NT2/D1 (cell line): ENCODE results near the gene ELOVL6.

Experiments used
- DNase-seq: peaks from one replicate; pipeline ENCODE4 v3.0.0-alpha.2; 2011; ENCODE audit warnings: low read depth, low spot score
- H3K27me3 ChIP-seq: 2 replicates; pipeline ENCODE4 v1.6.0; 2011; ENCODE audit warnings: mild to moderate bottlenecking; ENCODE audit not compliant: insufficient read length, insufficient read depth
- H3K36me3 ChIP-seq: 2 replicates; pipeline ENCODE4 v1.6.1; 2011; ENCODE audit warnings: mild to moderate bottlenecking, low read length, mixed read lengths; ENCODE audit not compliant: insufficient read depth, insufficient read length
- H3K4me1 ChIP-seq: 2 replicates; pipeline ENCODE4 v1.5.1; 2011; ENCODE audit not compliant: insufficient read depth, insufficient read length
- H3K4me3 ChIP-seq: 2 replicates; pipeline ENCODE4 v1.5.1; 2011; ENCODE audit warnings: low read depth; ENCODE audit not compliant: insufficient read length
- H3K9ac ChIP-seq: 2 replicates; pipeline ENCODE4 v1.6.0; 2011; ENCODE audit warnings: low read depth; ENCODE audit not compliant: insufficient read length
- H3K9me3 ChIP-seq: 2 replicates; pipeline ENCODE4 v1.5.1; 2011; ENCODE audit warnings: mild to moderate bottlenecking, low read length; ENCODE audit not compliant: insufficient read depth
- SUZ12 ChIP-seq: IDR thresholded peaks from 2 replicates; pipeline ENCODE4 v1.6.1; 2011; ENCODE audit not compliant: insufficient read length, insufficient read depth; ENCODE audit errors: extremely low read depth
- YY1 ChIP-seq: IDR thresholded peaks from 2 replicates; pipeline ENCODE4 v1.6.1; 2011; ENCODE audit not compliant: insufficient read length, insufficient read depth
- ZNF274 ChIP-seq: IDR thresholded peaks from 2 replicates; pipeline ENCODE4 v1.6.1; 2011; ENCODE audit warnings: mild to moderate bottlenecking, low read depth, low read length

Gene ELOVL6

DNA sequence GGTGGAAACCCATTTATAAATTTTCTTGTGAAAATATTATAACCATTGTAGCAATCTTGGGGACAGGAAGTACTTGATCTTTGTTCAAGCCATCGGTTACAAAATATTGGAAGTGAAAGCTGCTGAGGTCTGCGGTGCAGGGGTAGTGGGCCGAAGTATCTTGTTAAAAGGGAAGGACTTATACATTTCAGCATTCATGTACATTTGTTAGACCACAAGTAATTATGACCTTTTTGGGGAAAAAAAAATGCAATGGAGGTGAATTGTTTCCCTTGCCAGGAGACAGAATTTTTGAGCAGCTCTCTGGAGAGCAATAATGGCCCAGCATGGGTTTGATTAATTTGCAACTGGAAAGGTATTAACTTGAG, 164.4 kb downstream of the ELOVL6 start:
- DNase-seq, result no peak
- TF ChIP-seq ZNF274, result no peak
- TF ChIP-seq SUZ12, result no peak
- no peak for TF ChIP-seq YY1
- H3K4me3 ChIP-seq, result no peak overlapping the region
- no peaks in the 10 kb centered on the region; the same call in 1 of the 2 replicates for H3K9me3 ChIP-seq
- no peaks in the 10 kb centered on the region for H3K36me3 ChIP-seq
- no peaks in the 10 kb centered on the region for H3K27me3 ChIP-seq
- H3K9ac ChIP-seq, result no peak overlapping the region
- H3K4me1 ChIP-seq, result no peaks in the 10 kb centered on the region

DNA sequence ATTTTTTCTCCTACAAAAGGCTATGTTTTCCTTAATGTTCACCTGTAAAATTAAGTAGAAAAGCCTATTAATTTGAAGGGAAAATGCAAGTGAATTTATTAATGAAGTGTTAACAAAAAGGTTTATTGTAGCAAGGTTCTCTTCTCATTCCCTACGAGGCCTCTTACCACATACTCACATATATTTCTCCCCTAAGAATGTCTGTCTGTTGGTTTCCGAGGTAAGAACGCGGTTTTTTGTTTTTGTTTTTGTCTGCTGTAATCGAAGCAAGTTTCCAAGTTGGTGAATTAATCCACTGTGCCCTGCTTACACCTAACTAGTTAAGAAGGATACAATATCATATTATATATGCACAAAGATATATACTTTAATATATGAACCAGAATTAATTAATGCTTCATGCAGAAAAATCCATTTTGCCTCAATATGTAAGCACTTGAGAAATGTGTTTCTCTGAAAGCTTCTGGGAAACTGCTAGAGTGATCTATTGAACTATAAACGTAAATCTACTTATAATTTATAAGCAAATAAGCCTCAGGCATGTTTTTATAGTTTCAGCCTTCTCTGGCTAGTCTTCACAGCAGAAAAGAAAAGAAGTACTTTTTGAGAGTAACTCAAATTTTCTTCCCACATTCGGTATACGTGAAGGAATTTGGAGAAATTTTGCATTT, 164.9 kb downstream of the ELOVL6 start:
- TF ChIP-seq SUZ12, result no peak
- no peak for TF ChIP-seq YY1
- no peak for TF ChIP-seq ZNF274

DNA sequence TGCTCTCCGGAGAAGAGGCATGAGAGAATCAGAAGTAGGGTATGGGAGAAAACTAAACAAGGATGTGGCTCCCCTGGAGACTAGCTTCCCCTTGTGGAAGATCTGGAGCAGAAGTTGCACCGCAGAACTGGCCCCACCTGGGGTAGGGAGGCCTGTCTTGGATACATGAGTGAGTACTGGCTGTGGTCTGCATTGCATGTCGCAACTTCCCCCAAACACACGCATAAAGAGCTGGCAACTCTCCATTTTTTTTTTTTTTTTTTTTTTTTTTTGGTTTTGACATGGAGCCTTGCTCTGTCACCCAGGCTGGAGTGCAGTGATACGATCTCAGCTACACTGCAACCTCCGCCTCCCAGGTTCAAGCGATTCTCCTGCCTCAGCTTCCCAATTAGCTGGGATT, 165.8 kb downstream of the ELOVL6 start:
- Histone ChIP-seq H3K4me1 (no peaks in the 10 kb centered on the region), H3K4me3 (no peak overlapping the region), H3K9ac (no peak overlapping the region), H3K9me3 (no peaks in the 10 kb centered on the region; the same call in 1 of the 2 replicates), H3K36me3 (no peaks in the 10 kb centered on the region), H3K27me3 (no peaks in the 10 kb centered on the region)
- TF ChIP-seq YY1, result no peak
- no peak for TF ChIP-seq SUZ12
- no peak for TF ChIP-seq ZNF274
- DNase-seq, result no peak

More for the DNA sequence above, 164.9 kb downstream of the ELOVL6 start:
- Histone ChIP-seq H3K36me3 (no peaks in the 10 kb centered on the region), H3K27me3 (no peaks in the 10 kb centered on the region), H3K4me3 (no peak overlapping the region), H3K9me3 (no peaks in the 10 kb centered on the region; the same call in 1 of the 2 replicates), H3K9ac (no peak overlapping the region), H3K4me1 (no peaks in the 10 kb centered on the region)
- DNase-seq, result no peak

DNA sequence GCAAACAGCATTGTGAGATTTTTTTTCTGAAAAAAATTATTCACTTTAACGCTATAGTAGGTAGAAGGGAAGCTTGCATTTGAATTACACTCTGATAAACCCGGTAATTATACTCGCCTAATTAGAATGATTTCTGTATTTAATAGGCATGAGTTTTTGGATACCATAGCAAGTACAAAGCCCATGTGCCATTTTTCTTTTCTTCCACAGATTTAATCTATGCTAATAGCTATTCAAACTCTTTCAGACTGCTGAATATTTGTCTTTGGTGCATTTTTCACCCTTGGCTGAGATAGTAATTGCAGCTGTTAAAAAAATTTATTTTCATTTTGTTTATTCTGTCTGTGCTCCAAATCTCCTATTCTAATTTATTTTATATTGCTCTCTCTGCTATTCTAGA, 172.7 kb downstream of the ELOVL6 start:
- no peak for DNase-seq
- Histone ChIP-seq H3K4me3 (no peak overlapping the region), H3K27me3 (no peaks in the 10 kb centered on the region), H3K36me3 (no peaks in the 10 kb centered on the region), H3K9ac (no peak overlapping the region), H3K4me1 (no peaks in the 10 kb centered on the region), H3K9me3 (no peaks in the 10 kb centered on the region)
- TF ChIP-seq ZNF274 (no peak), YY1 (no peak), SUZ12 (no peak)

DNA sequence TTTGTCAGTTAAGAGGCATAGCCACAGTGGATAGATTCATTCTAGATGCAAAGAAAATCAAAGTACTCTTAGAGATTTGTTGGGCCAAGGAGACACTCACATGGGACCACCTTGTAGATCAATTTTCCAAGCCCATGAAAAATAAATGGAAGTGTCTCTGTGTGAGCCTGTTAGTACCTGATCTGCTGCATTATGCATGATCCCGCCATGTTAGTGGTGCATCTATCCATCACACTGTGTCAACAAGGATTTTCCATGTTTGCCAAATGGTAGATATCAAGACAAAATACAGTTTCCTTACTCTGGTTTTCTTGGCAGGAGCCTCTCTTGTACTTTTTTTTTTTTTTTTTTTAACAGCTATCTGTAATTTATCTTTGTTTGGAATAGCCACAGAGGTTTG, 173.4 kb downstream of the ELOVL6 start:
- no peak for TF ChIP-seq ZNF274
- no peak for TF ChIP-seq YY1
- no peak for TF ChIP-seq SUZ12
- Histone ChIP-seq H3K9me3 (no peaks in the 10 kb centered on the region), H3K9ac (no peak overlapping the region), H3K27me3 (no peaks in the 10 kb centered on the region), H3K36me3 (no peaks in the 10 kb centered on the region), H3K4me3 (no peak overlapping the region), H3K4me1 (no peaks in the 10 kb centered on the region)
- no peak for DNase-seq

DNA sequence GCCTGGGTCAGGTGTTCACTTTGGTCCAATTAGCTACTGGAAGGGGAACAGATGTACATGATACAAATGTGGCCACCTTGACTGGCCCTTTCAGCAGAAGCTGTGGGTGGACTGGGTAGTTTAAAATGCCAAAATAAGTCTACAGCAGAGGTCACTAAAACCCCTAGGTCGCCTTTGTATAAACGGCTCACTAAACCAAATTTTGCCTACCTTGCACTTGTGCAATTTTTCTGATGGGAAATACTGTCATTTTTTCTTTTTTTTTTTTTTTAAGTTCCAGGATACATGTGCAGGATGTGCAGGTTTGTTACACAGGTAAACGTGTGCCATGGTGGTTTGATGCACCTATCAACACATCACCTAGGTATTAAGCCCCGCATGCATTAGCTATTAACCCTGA, 176.0 kb downstream of the ELOVL6 start:
- H3K4me3 ChIP-seq, result no peak overlapping the region
- H3K9ac ChIP-seq, result no peak overlapping the region
- TF ChIP-seq YY1, result no peak
- no peak for TF ChIP-seq ZNF274
- TF ChIP-seq SUZ12, result no peak
- no peaks in the 10 kb centered on the region for H3K27me3 ChIP-seq
- DNase-seq, result no peak
- no peaks in the 10 kb centered on the region for H3K4me1 ChIP-seq
- no peaks in the 10 kb centered on the region for H3K36me3 ChIP-seq
- no peaks in the 10 kb centered on the region for H3K9me3 ChIP-seq

DNA sequence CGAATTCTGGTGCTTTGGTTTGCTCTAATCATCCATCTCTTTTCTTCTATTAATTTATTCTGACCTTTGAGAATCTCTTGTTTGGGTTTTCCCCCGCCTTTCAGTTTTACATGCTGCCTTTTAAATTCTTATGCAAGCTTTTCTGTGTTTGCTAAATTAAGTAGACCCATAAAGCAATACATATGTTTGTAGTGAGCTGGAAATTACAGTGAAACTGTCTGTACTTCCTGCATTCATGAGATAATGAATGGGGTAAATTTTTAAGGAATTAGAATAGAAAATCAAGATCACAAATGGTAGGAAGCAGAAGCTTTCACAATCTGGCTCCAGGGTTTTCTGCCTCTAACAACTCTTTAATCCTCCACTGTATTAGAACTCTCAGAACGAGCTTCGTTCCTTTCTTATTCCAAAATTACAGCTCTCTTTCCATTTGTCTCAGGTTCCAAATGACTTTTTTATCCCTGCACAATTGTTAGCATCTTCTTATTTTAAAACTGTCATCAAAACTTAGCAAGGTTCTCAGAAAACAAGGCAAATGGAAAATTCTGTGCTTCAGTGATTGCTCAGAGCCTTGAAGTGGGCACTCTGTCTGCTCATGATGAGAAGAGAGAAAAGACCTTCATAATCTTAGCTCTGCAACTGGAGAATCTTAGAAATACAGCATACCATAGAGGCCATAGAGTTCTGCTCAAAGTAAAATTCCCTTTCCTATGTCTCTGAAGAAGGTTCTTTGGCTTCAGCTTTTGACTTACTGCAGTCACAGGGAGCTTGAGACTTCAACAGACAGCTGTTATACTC, 177.6 kb downstream of the ELOVL6 start:
- DNase-seq, result no peak
- no peaks in the 10 kb centered on the region for H3K36me3 ChIP-seq
- no peaks in the 10 kb centered on the region for H3K27me3 ChIP-seq
- no peaks in the 10 kb centered on the region for H3K9me3 ChIP-seq
- no peak overlapping the region for H3K9ac ChIP-seq
- no peak overlapping the region for H3K4me3 ChIP-seq
- TF ChIP-seq YY1 (no peak), ZNF274 (no peak), SUZ12 (no peak)
- H3K4me1 ChIP-seq, result no peaks in the 10 kb centered on the region
